ENCODE results near the gene GPC5.
"Not testable (repeated sequence)": the region's sequence is repeated elsewhere in the genome, so short reads cannot be mapped to it uniquely, and the experiment has no call there.

Gene GPC5

GRCh38 chr13:91798338-91798737 lies 399.9 kb downstream of the GPC5 start:
- not testable (repeated sequence) for H3K27ac ChIP-seq (ENCODE audit: low read length); H3K36me3 ChIP-seq (ENCODE audit: control insufficient read depth, low read depth, low read length); H3K9me3 ChIP-seq (ENCODE audit: control insufficient read depth, low read depth, low read length); H3K27me3 ChIP-seq (ENCODE audit: control insufficient read depth, insufficient read depth, low read length); H3K4me3 ChIP-seq (ENCODE audit: low read length); H3K9ac ChIP-seq (ENCODE audit: low read length); H3K4me1 ChIP-seq (ENCODE audit: control insufficient read depth, low read depth, low read length)

GRCh38 chr13:91801772-91802171 lies 403.4 kb downstream of the GPC5 start:
- H3K9me3 ChIP-seq (ENCODE audit: control insufficient read depth, low read depth, low read length); H3K4me1 ChIP-seq (ENCODE audit: control insufficient read depth, low read depth, low read length); H3K4me3 ChIP-seq (ENCODE audit: low read length); H3K36me3 ChIP-seq (ENCODE audit: control insufficient read depth, low read depth, low read length); H3K9ac ChIP-seq (ENCODE audit: low read length); H3K27ac ChIP-seq (ENCODE audit: low read length); H3K27me3 ChIP-seq (ENCODE audit: control insufficient read depth, insufficient read depth, low read length): not testable (repeated sequence)

- H3K27me3 ChIP-seq (ENCODE audit: control insufficient read depth, insufficient read depth, low read length) = no peaks in the 10 kb centered on the region
- no peak overlapping the region for H3K9ac ChIP-seq (ENCODE audit: low read length)
- no peak overlapping the region for H3K27ac ChIP-seq (ENCODE audit: low read length)
- no peak overlapping the region for H3K4me3 ChIP-seq (ENCODE audit: low read length)
- no peaks in the 10 kb centered on the region for H3K36me3 ChIP-seq (ENCODE audit: control insufficient read depth, low read depth, low read length)
- H3K9me3 ChIP-seq (ENCODE audit: control insufficient read depth, low read depth, low read length) = no peaks in the 10 kb centered on the region
- H3K4me1 ChIP-seq (ENCODE audit: control insufficient read depth, low read depth, low read length) = peaks cover 6% of the 10 kb centered on the region
These were observed 404.5 kb downstream of the GPC5 start for GRCh38 chr13:91802957-91803356.

GRCh38 chr13:91804724-91805123 lies 406.3 kb downstream of the GPC5 start:
- Histone ChIP-seq H3K36me3 (ENCODE audit: control insufficient read depth, low read depth, low read length) (no peaks in the 10 kb centered on the region), H3K4me1 (ENCODE audit: control insufficient read depth, low read depth, low read length) (peaks cover 6% of the 10 kb centered on the region), H3K27me3 (ENCODE audit: control insufficient read depth, insufficient read depth, low read length) (no peaks in the 10 kb centered on the region), H3K9ac (ENCODE audit: low read length) (no peak overlapping the region), H3K27ac (ENCODE audit: low read length) (no peak overlapping the region), H3K4me3 (ENCODE audit: low read length) (no peak overlapping the region), H3K9me3 (ENCODE audit: control insufficient read depth, low read depth, low read length) (no peaks in the 10 kb centered on the region)

- H3K27me3 ChIP-seq (ENCODE audit: control insufficient read depth, insufficient read depth, low read length) = no peaks in the 10 kb centered on the region
- no peak overlapping the region for H3K27ac ChIP-seq (ENCODE audit: low read length)
- H3K4me1 ChIP-seq (ENCODE audit: control insufficient read depth, low read depth, low read length) = peaks cover 6% of the 10 kb centered on the region
- no peaks in the 10 kb centered on the region for H3K36me3 ChIP-seq (ENCODE audit: control insufficient read depth, low read depth, low read length)
- H3K4me3 ChIP-seq (ENCODE audit: low read length) = no peak overlapping the region
- no peak overlapping the region for H3K9ac ChIP-seq (ENCODE audit: low read length)
- no peaks in the 10 kb centered on the region for H3K9me3 ChIP-seq (ENCODE audit: control insufficient read depth, low read depth, low read length)
These were observed 407.2 kb downstream of the GPC5 start for GRCh38 chr13:91805605-91806004.

- no peak overlapping the region for H3K9ac ChIP-seq (ENCODE audit: low read length)
- H3K27ac ChIP-seq (ENCODE audit: low read length) = no peak overlapping the region
- H3K27me3 ChIP-seq (ENCODE audit: control insufficient read depth, insufficient read depth, low read length) = no peaks in the 10 kb centered on the region
- no peaks in the 10 kb centered on the region for H3K36me3 ChIP-seq (ENCODE audit: control insufficient read depth, low read depth, low read length)
- H3K9me3 ChIP-seq (ENCODE audit: control insufficient read depth, low read depth, low read length) = no peaks in the 10 kb centered on the region
- H3K4me1 ChIP-seq (ENCODE audit: control insufficient read depth, low read depth, low read length) = peaks cover 14% of the 10 kb centered on the region
- no peak overlapping the region for H3K4me3 ChIP-seq (ENCODE audit: low read length)
These were observed 410.7 kb downstream of the GPC5 start for GRCh38 chr13:91809161-91809560.

- peaks cover 8% of the 10 kb centered on the region for H3K4me1 ChIP-seq (ENCODE audit: control insufficient read depth, low read depth, low read length)
- H3K9ac ChIP-seq (ENCODE audit: low read length) = no peak overlapping the region
- H3K4me3 ChIP-seq (ENCODE audit: low read length) = no peak overlapping the region
- H3K27me3 ChIP-seq (ENCODE audit: control insufficient read depth, insufficient read depth, low read length) = no peaks in the 10 kb centered on the region
- no peaks in the 10 kb centered on the region for H3K36me3 ChIP-seq (ENCODE audit: control insufficient read depth, low read depth, low read length)
- H3K9me3 ChIP-seq (ENCODE audit: control insufficient read depth, low read depth, low read length) = no peaks in the 10 kb centered on the region
- H3K27ac ChIP-seq (ENCODE audit: low read length) = no peak overlapping the region
These were observed 414.8 kb downstream of the GPC5 start for GRCh38 chr13:91813253-91813652.

GRCh38 chr13:91816263-91816807 lies 417.9 kb downstream of the GPC5 start:
- H3K27me3 ChIP-seq (ENCODE audit: control insufficient read depth, insufficient read depth, low read length) = no peaks in the 10 kb centered on the region
- no peak overlapping the region for H3K4me3 ChIP-seq (ENCODE audit: low read length)
- no peaks in the 10 kb centered on the region for H3K36me3 ChIP-seq (ENCODE audit: control insufficient read depth, low read depth, low read length)
- H3K4me1 ChIP-seq (ENCODE audit: control insufficient read depth, low read depth, low read length) = peaks cover 2% of the 10 kb centered on the region
- H3K27ac ChIP-seq (ENCODE audit: low read length) = no peak overlapping the region
- H3K9me3 ChIP-seq (ENCODE audit: control insufficient read depth, low read depth, low read length) = no peaks in the 10 kb centered on the region
- H3K9ac ChIP-seq (ENCODE audit: low read length) = no peak overlapping the region

- no peaks in the 10 kb centered on the region for H3K4me1 ChIP-seq (ENCODE audit: control insufficient read depth, low read depth, low read length)
- H3K36me3 ChIP-seq (ENCODE audit: control insufficient read depth, low read depth, low read length) = no peaks in the 10 kb centered on the region
- no peak overlapping the region for H3K9ac ChIP-seq (ENCODE audit: low read length)
- no peaks in the 10 kb centered on the region for H3K27me3 ChIP-seq (ENCODE audit: control insufficient read depth, insufficient read depth, low read length)
- H3K9me3 ChIP-seq (ENCODE audit: control insufficient read depth, low read depth, low read length) = no peaks in the 10 kb centered on the region
- H3K27ac ChIP-seq (ENCODE audit: low read length) = no peak overlapping the region
- H3K4me3 ChIP-seq (ENCODE audit: low read length) = no peak overlapping the region
These were observed 418.8 kb downstream of the GPC5 start for GRCh38 chr13:91817250-91817649.

GRCh38 chr13:91824416-91824815 lies 426.0 kb downstream of the GPC5 start:
- Histone ChIP-seq H3K27me3 (ENCODE audit: control insufficient read depth, insufficient read depth, low read length) (no peaks in the 10 kb centered on the region), H3K4me1 (ENCODE audit: control insufficient read depth, low read depth, low read length) (no peaks in the 10 kb centered on the region), H3K36me3 (ENCODE audit: control insufficient read depth, low read depth, low read length) (no peaks in the 10 kb centered on the region), H3K27ac (ENCODE audit: low read length) (no peak overlapping the region), H3K4me3 (ENCODE audit: low read length) (no peak overlapping the region), H3K9me3 (ENCODE audit: control insufficient read depth, low read depth, low read length) (no peaks in the 10 kb centered on the region), H3K9ac (ENCODE audit: low read length) (no peak overlapping the region)

GRCh38 chr13:91825516-91825915 lies 427.1 kb downstream of the GPC5 start:
- H3K27ac ChIP-seq (ENCODE audit: low read length) = no peak overlapping the region
- no peaks in the 10 kb centered on the region for H3K9me3 ChIP-seq (ENCODE audit: control insufficient read depth, low read depth, low read length)
- H3K36me3 ChIP-seq (ENCODE audit: control insufficient read depth, low read depth, low read length) = no peaks in the 10 kb centered on the region
- H3K9ac ChIP-seq (ENCODE audit: low read length) = no peak overlapping the region
- no peak overlapping the region for H3K4me3 ChIP-seq (ENCODE audit: low read length)
- H3K27me3 ChIP-seq (ENCODE audit: control insufficient read depth, insufficient read depth, low read length) = no peaks in the 10 kb centered on the region
- H3K4me1 ChIP-seq (ENCODE audit: control insufficient read depth, low read depth, low read length) = no peaks in the 10 kb centered on the region

GRCh38 chr13:91836553-91836952 lies 438.1 kb downstream of the GPC5 start:
- Histone ChIP-seq H3K36me3 (ENCODE audit: control insufficient read depth, low read depth, low read length) (no peaks in the 10 kb centered on the region), H3K27ac (ENCODE audit: low read length) (no peak overlapping the region), H3K9ac (ENCODE audit: low read length) (no peak overlapping the region), H3K4me3 (ENCODE audit: low read length) (no peak overlapping the region), H3K27me3 (ENCODE audit: control insufficient read depth, insufficient read depth, low read length) (no peaks in the 10 kb centered on the region), H3K4me1 (ENCODE audit: control insufficient read depth, low read depth, low read length) (no peaks in the 10 kb centered on the region), H3K9me3 (ENCODE audit: control insufficient read depth, low read depth, low read length) (no peaks in the 10 kb centered on the region)

Measured in iPS-18a (cell line).